A673 (cell line): ENCODE results near the gene STMP1.

Source experiments
- CTCF ChIP-seq: fragments of 300-800, 200-600 bp; sonication (generic); conservative IDR thresholded peaks from 2 replicates; pipeline ENCODE4 v1.5.1; 2017; ENCODE audit warnings: low read depth, mild to moderate bottlenecking, antibody characterized with exemption, low read length, moderate library complexity, mixed read lengths
- EZH2 ChIP-seq: fragments of 200-600 bp; sonication (generic); IDR thresholded peaks from 2 replicates; pipeline ENCODE4 v1.6.1; 2017; ENCODE audit warnings: borderline replicate concordance, low read depth, mild to moderate bottlenecking, mixed read lengths, antibody characterized with exemption, low read length; ENCODE audit not compliant: poor library complexity, severe bottlenecking

- TF ChIP-seq CTCF (peak; percentile 68), EZH2 (no peak)
Observed at GRCh38 chr7:135645296-135645904, 16.9 kb upstream of the STMP1 start.
